IPS-18a (cell line): ENCODE data around the gene OR52E8.

ENCODE experiments used
- H3K27ac ChIP-seq: one replicate; pipeline ENCODE4 v1.5.1; 2013; ENCODE audit warnings: low read length
- H3K27me3 ChIP-seq: one replicate; pipeline ENCODE4 v1.6.1; 2013; ENCODE audit warnings: mild to moderate bottlenecking, low read length; ENCODE audit not compliant: control insufficient read depth, insufficient read depth
- H3K36me3 ChIP-seq: one replicate; pipeline ENCODE4 v1.6.1; 2013; ENCODE audit warnings: low read depth, low read length; ENCODE audit not compliant: control insufficient read depth
- H3K4me1 ChIP-seq: one replicate; pipeline ENCODE4 v1.6.1; 2013; ENCODE audit warnings: low read depth, low read length; ENCODE audit not compliant: control insufficient read depth
- H3K4me3 ChIP-seq: one replicate; pipeline ENCODE4 v1.5.1; 2013; ENCODE audit warnings: low read length
- H3K9ac ChIP-seq: one replicate; pipeline ENCODE4 v1.6.1; 2013; ENCODE audit warnings: mild to moderate bottlenecking, low read length, moderate library complexity
- H3K9me3 ChIP-seq: one replicate; pipeline ENCODE4 v1.6.1; 2013; ENCODE audit warnings: low read depth, low read length; ENCODE audit not compliant: control insufficient read depth

OR52E8 gene

GRCh38 chr11:5846701-5847100 is 10.8 kb downstream of the OR52E8 start:
- H3K9me3 ChIP-seq = no peaks in the 10 kb centered on the region
- H3K27ac ChIP-seq = no peak overlapping the region
- no peaks in the 10 kb centered on the region for H3K4me1 ChIP-seq
- no peaks in the 10 kb centered on the region for H3K27me3 ChIP-seq
- H3K9ac ChIP-seq = no peak overlapping the region
- no peak overlapping the region for H3K4me3 ChIP-seq
- H3K36me3 ChIP-seq = no peaks in the 10 kb centered on the region

- H3K9ac ChIP-seq = no peak within 1 kb of the TSS
- no peaks in the 10 kb centered on the region for H3K9me3 ChIP-seq
- H3K4me3 ChIP-seq = no peak within 1 kb of the TSS
- no peaks in the 10 kb centered on the region for H3K27me3 ChIP-seq
- H3K4me1 ChIP-seq = no peaks in the 10 kb centered on the region
- no peaks in the 10 kb centered on the region for H3K36me3 ChIP-seq
- no peak within 1 kb of the TSS for H3K27ac ChIP-seq
These were observed 15.7 kb downstream of the OR52E8 start, which contains the start of gene OR52E6 for GRCh38 chr11:5841797-5842196. OR52E6 (minus strand) TSS chr11:5841897; CDS start chr11:5841897, 0 bp downstream.

- Histone ChIP-seq H3K4me1 (no peaks in the 10 kb centered on the region), H3K27me3 (no peaks in the 10 kb centered on the region), H3K27ac (no peak overlapping the region), H3K4me3 (no peak overlapping the region), H3K9me3 (no peaks in the 10 kb centered on the region), H3K9ac (no peak overlapping the region), H3K36me3 (no peaks in the 10 kb centered on the region)
These were observed 19.8 kb downstream of the OR52E8 start for GRCh38 chr11:5837695-5838094.

GRCh38 chr11:5833446-5833845 is 24.0 kb downstream of the OR52E8 start:
- H3K36me3 ChIP-seq = no peaks in the 10 kb centered on the region
- H3K4me3 ChIP-seq = no peak overlapping the region
- H3K4me1 ChIP-seq = no peaks in the 10 kb centered on the region
- H3K9ac ChIP-seq = no peak overlapping the region
- H3K9me3 ChIP-seq = no peaks in the 10 kb centered on the region
- no peak overlapping the region for H3K27ac ChIP-seq
- no peaks in the 10 kb centered on the region for H3K27me3 ChIP-seq

- Histone ChIP-seq H3K27me3 (no peaks in the 10 kb centered on the region), H3K36me3 (no peaks in the 10 kb centered on the region), H3K27ac (no peak overlapping the region), H3K9me3 (no peaks in the 10 kb centered on the region), H3K9ac (no peak overlapping the region), H3K4me3 (no peak overlapping the region), H3K4me1 (no peaks in the 10 kb centered on the region)
These were observed 26.2 kb downstream of the OR52E8 start for GRCh38 chr11:5831196-5831829.

GRCh38 chr11:5818245-5818886 is 39.1 kb downstream of the OR52E8 start:
- Histone ChIP-seq H3K36me3 (no peaks in the 10 kb centered on the region), H3K27me3 (no peaks in the 10 kb centered on the region), H3K9me3 (no peaks in the 10 kb centered on the region), H3K9ac (no peak overlapping the region), H3K4me1 (peaks cover 5% of the 10 kb centered on the region), H3K4me3 (no peak overlapping the region), H3K27ac (no peak overlapping the region)

GRCh38 chr11:5815534-5815933 is 42.0 kb downstream of the OR52E8 start:
- Histone ChIP-seq H3K27ac (no peak overlapping the region), H3K9ac (no peak overlapping the region), H3K27me3 (no peaks in the 10 kb centered on the region), H3K9me3 (no peaks in the 10 kb centered on the region), H3K4me1 (peaks cover 5% of the 10 kb centered on the region), H3K36me3 (no peaks in the 10 kb centered on the region), H3K4me3 (no peak overlapping the region)

GRCh38 chr11:5809905-5810795 is 47.3 kb downstream of the OR52E8 start:
- Histone ChIP-seq H3K27me3 (no peaks in the 10 kb centered on the region), H3K9ac (no peak overlapping the region), H3K4me3 (no peak overlapping the region), H3K36me3 (no peaks in the 10 kb centered on the region), H3K4me1 (peaks cover 5% of the 10 kb centered on the region), H3K9me3 (no peaks in the 10 kb centered on the region), H3K27ac (no peak overlapping the region)

GRCh38 chr11:5809122-5809519 is 48.4 kb downstream of the OR52E8 start:
- H3K9me3 ChIP-seq = no peaks in the 10 kb centered on the region
- no peak overlapping the region for H3K27ac ChIP-seq
- peaks cover 5% of the 10 kb centered on the region for H3K4me1 ChIP-seq
- H3K4me3 ChIP-seq = peak overlapping the region; percentile 75
- H3K9ac ChIP-seq = peak overlapping the region; percentile 48
- no peaks in the 10 kb centered on the region for H3K27me3 ChIP-seq
- no peaks in the 10 kb centered on the region for H3K36me3 ChIP-seq

- H3K4me3 ChIP-seq = peak within 1 kb of the TSS; percentile 75
These were observed 48.9 kb downstream of the OR52E8 start, which contains the start of gene OR52N2 for GRCh38 chr11:5808500-5809121. OR52N2 (plus strand) TSS chr11:5808924; CDS start chr11:5820336, 11,412 bp downstream.

GRCh38 chr11:5807580-5807979 is 49.9 kb downstream of the OR52E8 start:
- Histone ChIP-seq H3K9me3 (no peaks in the 10 kb centered on the region), H3K4me1 (no peaks in the 10 kb centered on the region), H3K9ac (no peak overlapping the region), H3K27me3 (no peaks in the 10 kb centered on the region), H3K4me3 (no peak overlapping the region), H3K27ac (no peak overlapping the region), H3K36me3 (no peaks in the 10 kb centered on the region)

More at GRCh38 chr11:5808500-5809121, 48.9 kb downstream of the OR52E8 start, which contains the start of gene OR52N2:
- no peaks in the 10 kb centered on the region for H3K27me3 ChIP-seq
- H3K36me3 ChIP-seq = no peaks in the 10 kb centered on the region
- H3K4me1 ChIP-seq = peaks cover 1% of the 10 kb centered on the region
- peak within 1 kb of the TSS; percentile 48 for H3K9ac ChIP-seq
- H3K9me3 ChIP-seq = no peaks in the 10 kb centered on the region
- H3K27ac ChIP-seq = no peak within 1 kb of the TSS
